G401 (cell line): Measurements from ENCODE around the gene SLC26A1. TPM values are rescaled to one million over a fixed set of nuclear protein-coding genes. Genes with fewer than 3 reads are reported as not detected.

Experiments used
- DNase-seq: peaks from one replicate; pipeline ENCODE4 v3.0.0-alpha.2; 2015; ENCODE audit warnings: low spot score
- in situ Hi-C: cut with HindIII; loops from 2 replicates; pipeline ENCODE4 v1.10.0; 2016; ENCODE audit warnings: low sequenced_read_pairs, mixed read lengths
- total RNA-seq: library from RNA; depleted of rRNA; stranded (reverse); fragments of >200 nt; shearing (Covaris generic); gene quantifications from 2 replicates; pipeline ENCODE4 v1.2.3, GENCODE V29; 2014; rRNA removed

Gene SLC26A1, protein sequence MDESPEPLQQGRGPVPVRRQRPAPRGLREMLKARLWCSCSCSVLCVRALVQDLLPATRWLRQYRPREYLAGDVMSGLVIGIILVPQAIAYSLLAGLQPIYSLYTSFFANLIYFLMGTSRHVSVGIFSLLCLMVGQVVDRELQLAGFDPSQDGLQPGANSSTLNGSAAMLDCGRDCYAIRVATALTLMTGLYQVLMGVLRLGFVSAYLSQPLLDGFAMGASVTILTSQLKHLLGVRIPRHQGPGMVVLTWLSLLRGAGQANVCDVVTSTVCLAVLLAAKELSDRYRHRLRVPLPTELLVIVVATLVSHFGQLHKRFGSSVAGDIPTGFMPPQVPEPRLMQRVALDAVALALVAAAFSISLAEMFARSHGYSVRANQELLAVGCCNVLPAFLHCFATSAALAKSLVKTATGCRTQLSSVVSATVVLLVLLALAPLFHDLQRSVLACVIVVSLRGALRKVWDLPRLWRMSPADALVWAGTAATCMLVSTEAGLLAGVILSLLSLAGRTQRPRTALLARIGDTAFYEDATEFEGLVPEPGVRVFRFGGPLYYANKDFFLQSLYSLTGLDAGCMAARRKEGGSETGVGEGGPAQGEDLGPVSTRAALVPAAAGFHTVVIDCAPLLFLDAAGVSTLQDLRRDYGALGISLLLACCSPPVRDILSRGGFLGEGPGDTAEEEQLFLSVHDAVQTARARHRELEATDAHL
- total RNA-seq = 0.74 and 0.85 TPM in 2 replicates

GRCh38 chr4:993111-994029 is at the start of gene SLC26A1:
SLC26A1 (minus strand) TSS chr4:993404; CDS start chr4:991703, 1,701 bp downstream.
- in situ Hi-C loops = no loop called here
- DNase-seq = no peak

DNA sequence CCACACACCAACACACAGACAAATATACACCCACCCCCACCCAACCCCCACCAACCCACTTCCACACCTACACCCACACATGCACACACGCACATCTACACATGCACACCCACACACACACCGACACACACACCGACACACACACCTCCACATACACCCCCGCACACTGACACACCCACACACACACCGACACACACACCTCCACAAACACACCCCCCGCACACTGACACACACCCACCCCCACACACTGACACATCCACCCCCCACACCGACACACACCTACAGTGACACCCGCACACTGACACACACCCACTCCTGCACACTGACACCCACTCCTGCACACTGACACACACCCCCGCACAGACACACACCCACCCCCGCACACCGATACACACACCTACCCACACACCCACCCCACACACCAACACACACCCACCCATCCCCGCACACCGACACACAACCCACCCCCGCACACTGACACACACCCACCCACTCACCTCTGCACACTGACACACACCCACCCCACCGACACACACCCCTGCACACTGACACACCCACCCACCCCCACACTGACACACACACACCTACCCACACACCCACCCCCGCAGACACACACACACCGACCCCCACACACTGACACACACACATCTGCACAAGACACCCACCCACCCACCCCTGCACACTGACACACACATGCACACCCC is 49.3 kb upstream of the SLC26A1 start:
- in situ Hi-C loops = no loop called here
- DNase-seq = no peak

GRCh38 chr4:1041936-1042330 is 48.7 kb upstream of the SLC26A1 start:
- in situ Hi-C loops = no loop called here
- DNase-seq = no peak

GRCh38 chr4:1041147-1041935 is 48.1 kb upstream of the SLC26A1 start:
- in situ Hi-C loops = no loop called here
- peak; percentile 46 for DNase-seq

GRCh38 chr4:1040344-1041146 is 47.3 kb upstream of the SLC26A1 start:
- DNase-seq = no peak
- in situ Hi-C loops = no loop called here

DNA sequence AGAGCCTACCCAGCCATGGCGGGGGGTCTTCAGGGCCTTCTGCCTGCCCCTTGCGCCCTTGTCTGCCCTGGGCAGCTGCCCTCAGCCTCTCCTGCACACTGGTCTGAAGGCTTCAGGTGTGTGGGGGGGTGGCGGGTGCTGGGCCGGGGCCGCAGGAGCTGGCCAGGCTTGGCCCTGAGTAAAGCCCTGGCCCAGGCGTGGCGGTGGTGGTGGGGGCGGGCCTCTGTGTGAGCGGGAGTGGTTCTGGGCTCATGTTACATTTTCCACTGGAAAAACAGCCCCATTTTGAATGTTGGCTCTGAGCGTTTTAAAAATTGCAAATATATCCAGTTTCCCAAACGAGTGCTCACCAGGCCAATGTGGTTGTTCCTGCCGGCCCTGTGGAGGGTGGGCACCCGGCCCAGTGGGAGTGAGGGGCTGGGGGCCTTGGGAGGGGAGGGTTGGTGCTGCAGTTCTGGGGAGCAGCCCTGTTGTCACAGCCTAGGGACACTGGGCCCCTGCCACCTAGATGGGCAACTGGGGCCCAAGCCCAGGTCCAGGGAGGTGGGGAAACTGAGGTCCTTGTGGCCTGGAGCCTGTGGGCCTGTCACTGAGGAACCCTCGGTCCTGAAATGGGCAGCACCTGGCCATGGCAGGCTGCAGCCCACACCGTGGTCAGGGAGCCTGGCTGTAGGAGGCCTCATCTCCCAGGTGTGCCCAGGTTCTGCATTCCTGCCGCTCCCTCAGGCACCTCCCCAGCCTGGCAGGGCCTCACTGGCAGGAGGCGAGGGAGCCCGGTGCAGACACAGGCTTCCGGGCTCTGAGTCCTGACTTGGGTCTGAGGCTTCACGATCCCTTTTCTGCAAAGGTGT is 46.5 kb upstream of the SLC26A1 start:
- no peak for DNase-seq
- in situ Hi-C loops = loop anchor here (10.0 kb wide), 1 partner anchor 65 kb away; the partner anchor contains the start of gene DGKQ

DNA sequence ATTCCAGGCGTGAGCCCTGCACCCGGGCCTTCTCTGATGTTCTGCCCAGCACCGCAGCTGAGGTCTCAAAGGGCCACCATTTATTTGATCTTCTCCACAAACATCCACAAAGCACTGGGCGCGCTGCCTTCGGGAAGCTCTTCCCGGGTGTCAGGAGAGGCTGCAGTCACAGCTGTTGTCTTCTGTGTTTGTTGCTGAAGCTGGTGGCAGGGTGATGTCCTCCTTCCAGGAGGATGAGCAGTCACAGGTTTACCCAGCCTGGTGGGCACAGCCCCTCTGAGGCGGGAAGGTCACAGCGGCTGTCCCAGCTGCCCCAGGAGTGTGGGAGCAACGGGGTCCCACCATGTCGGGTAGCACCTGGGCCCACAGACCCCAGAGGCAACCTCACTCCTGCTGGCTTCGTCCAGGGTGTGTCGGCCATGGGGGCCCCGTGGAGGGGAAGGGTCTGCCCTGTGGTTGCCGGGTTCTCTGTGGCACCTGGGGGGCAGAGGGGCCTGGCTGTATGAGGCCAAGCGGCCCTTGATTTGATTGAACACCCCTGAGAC is 45.8 kb upstream of the SLC26A1 start:
- no peak for DNase-seq
- in situ Hi-C loops = loop anchor here (10.0 kb wide), 1 partner anchor 64 kb away; the partner anchor contains the start of gene DGKQ

- no peak for DNase-seq
- in situ Hi-C loops = loop anchor here (10.0 kb wide), 1 partner anchor 62 kb away; the partner anchor contains the start of gene DGKQ
Observed at GRCh38 chr4:1036976-1037810, 44.0 kb upstream of the SLC26A1 start.

GRCh38 chr4:1036095-1036494 is 42.9 kb upstream of the SLC26A1 start:
- no peak for DNase-seq
- in situ Hi-C loops = loop anchor here (10.0 kb wide), 1 partner anchor 61 kb away; the partner anchor contains the start of gene DGKQ

DNA sequence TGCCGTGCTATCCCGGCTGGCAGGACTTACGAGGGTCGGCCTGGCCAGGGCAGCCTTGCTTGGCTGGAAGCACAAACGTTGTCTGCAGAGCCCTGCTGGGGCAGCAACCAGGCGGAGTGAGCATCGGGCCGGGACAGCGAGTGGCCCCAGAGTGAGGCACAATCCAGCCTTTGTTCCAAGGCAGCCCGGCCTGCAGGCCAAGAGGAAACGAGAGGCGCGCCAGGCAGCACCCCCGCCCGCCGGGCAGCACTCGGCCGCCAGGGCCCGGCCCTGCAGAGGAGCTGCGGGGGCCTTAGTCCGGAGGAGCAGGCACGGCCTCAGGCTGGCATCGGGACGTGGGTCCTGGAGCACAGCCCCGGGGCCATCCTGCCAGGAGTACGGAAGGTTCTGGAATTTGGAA is 42.3 kb upstream of the SLC26A1 start:
- in situ Hi-C loops = loop anchor here (10.0 kb wide), 1 partner anchor 61 kb away; the partner anchor contains the start of gene DGKQ
- DNase-seq = no peak

- in situ Hi-C loops = loop anchor here (10.0 kb wide), 1 partner anchor 59 kb away; the partner anchor contains the start of gene DGKQ
Observed at GRCh38 chr4:1033840-1034551, 40.8 kb upstream of the SLC26A1 start.

DNA sequence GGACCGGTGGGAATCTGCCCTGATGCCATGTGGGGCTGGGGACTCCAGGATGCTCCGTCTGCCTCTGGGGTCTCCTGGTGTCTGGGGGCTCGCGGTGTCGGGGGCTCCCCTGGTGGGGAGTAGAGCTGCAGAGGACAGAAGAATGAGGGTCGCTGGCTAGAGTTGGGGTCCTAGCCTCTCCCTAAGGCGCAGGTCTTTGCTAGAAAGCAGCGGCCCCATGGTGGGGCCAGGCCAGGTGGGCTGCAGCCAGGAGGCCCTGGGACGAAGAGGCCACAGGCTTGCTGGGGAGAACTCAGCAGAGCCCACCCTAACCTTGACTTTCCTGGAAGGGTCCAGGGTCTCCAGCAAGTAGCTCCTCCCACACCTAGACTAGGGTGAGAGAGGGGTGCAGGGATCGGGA is 39.7 kb upstream of the SLC26A1 start:
- DNase-seq = no peak
- in situ Hi-C loops = loop anchor here (10.0 kb wide), 1 partner anchor 58 kb away; the partner anchor contains the start of gene DGKQ

More at GRCh38 chr4:1033840-1034551, 40.8 kb upstream of the SLC26A1 start:
- DNase-seq = peak; percentile 38

- DNase-seq = no peak
- in situ Hi-C loops = loop anchor here (10.0 kb wide), 1 partner anchor 57 kb away; the partner anchor contains the start of gene DGKQ
Observed at GRCh38 chr4:1031956-1032795, 39.0 kb upstream of the SLC26A1 start.
